Endothelial cell of umbilical vein (primary cell): ENCODE measurements around the gene OTUB1. TPM values are rescaled to one million over a fixed set of nuclear protein-coding genes. Genes with fewer than 3 reads are reported as not detected.

Experiments
- BruUV-seq: library from RNA; stranded (reverse); fragments of 400-500 nt; replicated peaks from 2 replicates; lab custom pipeline; 2021; lab: Mats Ljungman, UMichigan
- CTCF ChIA-PET: fragments of 300-600, 350-600 bp; sonication (Branson Sonifier 250); formaldehyde crosslinking; loops from one replicate; lab custom pipeline; 2021; ENCODE audit warnings: antibody characterized with exemption, inconsistent platforms; lab: Charles Lee
- POLR2A ChIA-PET: fragments of 300-600, 350-600 bp; sonication (Branson Sonifier 250); formaldehyde crosslinking; loops from one replicate; lab custom pipeline; 2021; ENCODE audit warnings: antibody characterized with exemption, inconsistent platforms; lab: Charles Lee
- DNase-seq: peaks from one replicate; pipeline ENCODE4 v3.0.0-alpha.2; 2011; ENCODE audit warnings: low read depth, low spot score
- FAIRE-seq: peaks from 2 replicates; lab custom pipeline; 2011; peaks lifted over from hg19 to GRCh38; lab: Jason Lieb, UNC
- H2AFZ ChIP-seq: 2 replicates; pipeline ENCODE4 v1.6.0; 2012; ENCODE audit warnings: low read depth, low read length, control low read depth, inconsistent platforms
- H3K27ac ChIP-seq: 2 replicates; pipeline ENCODE4 v1.5.1; 2011; ENCODE audit warnings: low read depth, mild to moderate bottlenecking, control low read depth, low read length, moderate library complexity; ENCODE audit not compliant: insufficient read depth
- H3K27me3 ChIP-seq, 2 experiments: 2 replicates each; pipeline versions ENCODE4 v1.6.0 to v1.6.1; 2011; ENCODE audit warnings: low read length in 2 of 2, mixed read lengths in 1 of 2; ENCODE audit not compliant: control insufficient read depth in 2 of 2, insufficient read depth in 2 of 2
- H3K36me3 ChIP-seq, 2 experiments: 2 replicates in 1 of 2; 3 replicates in 1 of 2; pipeline ENCODE4 v1.5.1; 2011; ENCODE audit warnings: low read length in 2 of 2, mild to moderate bottlenecking in 1 of 2, moderate library complexity in 1 of 2; ENCODE audit not compliant: control insufficient read depth in 2 of 2, insufficient read depth in 2 of 2; ENCODE audit errors: extremely low read depth in 1 of 2
- H3K4me1 ChIP-seq: 3 replicates; pipeline ENCODE4 v1.5.1; 2011; ENCODE audit warnings: mild to moderate bottlenecking, low read length; ENCODE audit not compliant: control insufficient read depth, insufficient read depth; ENCODE audit errors: extremely low read depth
- H3K4me2 ChIP-seq: 2 replicates; pipeline ENCODE4 v1.6.1; 2011; ENCODE audit warnings: low read length, control low read depth, mixed read lengths; ENCODE audit not compliant: insufficient read depth
- H3K4me3 ChIP-seq, 3 experiments: fragments of 200-600 bp in 1 of 3; sonication (generic), shearing (Covaris generic) in 1 of 3; replicated peaks in 1 of 3; 2 replicates each; pipeline ENCODE4 v1.5.1; 2011 to 2016; ENCODE audit warnings: control low read depth in 3 of 3, low read length in 3 of 3, mild to moderate bottlenecking in 2 of 3, inconsistent platforms in 1 of 3, low read depth in 1 of 3, moderate library complexity in 1 of 3; ENCODE audit not compliant: insufficient read depth in 1 of 3
- H3K79me2 ChIP-seq: 2 replicates; pipeline ENCODE4 v1.6.0; 2012; ENCODE audit warnings: low read length, inconsistent platforms; ENCODE audit not compliant: control insufficient read depth, insufficient read depth
- H3K9ac ChIP-seq: replicated peaks from 2 replicates; pipeline ENCODE3; 2011; ENCODE audit warnings: low read length, control low read depth; ENCODE audit not compliant: insufficient read depth; ENCODE audit errors: extremely low read depth
- H3K9me1 ChIP-seq: replicated peaks from 3 replicates; pipeline ENCODE4 v1.6.0; 2011; ENCODE audit warnings: mild to moderate bottlenecking, low read length; ENCODE audit not compliant: control insufficient read depth, insufficient read depth; ENCODE audit errors: extremely low read depth
- H3K9me3 ChIP-seq: replicated peaks from 2 replicates; pipeline ENCODE4 v1.5.1; 2012; ENCODE audit warnings: low read length, inconsistent platforms; ENCODE audit not compliant: control insufficient read depth, insufficient read depth
- H4K20me1 ChIP-seq: replicated peaks from 2 replicates; pipeline ENCODE3; 2011; ENCODE audit warnings: mild to moderate bottlenecking, low read length; ENCODE audit not compliant: control insufficient read depth, insufficient read depth; ENCODE audit errors: extremely low read depth
- EZH2 ChIP-seq: IDR thresholded peaks from 2 replicates; pipeline ENCODE4 v1.6.1; 2012; ENCODE audit warnings: borderline replicate concordance, low read depth, mild to moderate bottlenecking, moderate library complexity, low read length, inconsistent platforms; ENCODE audit not compliant: severe bottlenecking
- GATA2 ChIP-seq: IDR thresholded peaks from 2 replicates; pipeline ENCODE4 v1.7.0; 2011; ENCODE audit warnings: low read depth, mild to moderate bottlenecking, moderate library complexity, mixed read lengths, low read length; ENCODE audit not compliant: insufficient read length, insufficient read depth
- JUN ChIP-seq: IDR thresholded peaks from 2 replicates; pipeline ENCODE4 v1.6.1; 2011; ENCODE audit warnings: borderline replicate concordance, low read depth; ENCODE audit not compliant: insufficient read length, insufficient read depth
- MYC ChIP-seq: IDR thresholded peaks from one replicate; pipeline ENCODE4 v1.6.1; 2011; ENCODE audit warnings: mild to moderate bottlenecking, low read depth, low read length
- POLR2A ChIP-seq: IDR thresholded peaks from 2 replicates; pipeline ENCODE4 v1.6.1; 2012; ENCODE audit warnings: low read depth, mild to moderate bottlenecking, control low read depth, low read length
- dilution Hi-C: fragments of 300-500 bp; cut with MboI; formaldehyde crosslinking; loops from one replicate; pipeline ENCODE4 v1.15.0; 2019; ENCODE audit warnings: low sequenced_read_pairs; ENCODE audit not compliant: extremely low pct_ligation_motif_present
- intact Hi-C: fragments of 100-400 bp; cut with micrococcal nuclease; formaldehyde crosslinking; loops from one replicate; pipeline ENCODE4 v1.10.0; 2022
- polyA plus RNA-seq, 4 experiments: library from polyadenylated mRNA; depleted of rRNA in 3 of 4; stranded (reverse) in 3 of 4; unstranded in 1 of 4; fragments of >200 nt; gene quantifications; 2 replicates each; pipeline versions ENCODE4 v1.2.1 to v1.2.3, GENCODE V29; 2011 to 2012; ENCODE audit warnings: missing spikeins in 1 of 4
- total RNA-seq: library from RNA; stranded (reverse); gene quantifications from 2 replicates; pipeline ENCODE4 v1.2.3, GENCODE V29; 2021

OTUB1 gene
- total and polyA plus RNA-seq, 2 donors (not counting 3 experiments of a cell fraction or from before 2014, with no cell fraction given): 81.9 to 256 TPM

- no peak overlapping the region for H3K4me3 ChIP-seq
- H3K27me3 ChIP-seq: no peaks in the 10 kb centered on the region
- no TSS peak for BruUV-seq
- H3K9me1 ChIP-seq: no peaks in the 10 kb centered on the region
- H4K20me1 ChIP-seq: no peaks in the 10 kb centered on the region
- intact Hi-C loops (no loop called here), dilution Hi-C loops (no loop called here)
- no peak overlapping the region for H3K9ac ChIP-seq
- peaks cover 10% of the 10 kb centered on the region for H3K4me1 ChIP-seq
- DNase-seq (no peak), FAIRE-seq (no peak)
- H3K36me3 ChIP-seq: no peaks in the 10 kb centered on the region
- CTCF ChIA-PET: no interaction called here
- TF ChIP-seq POLR2A (no peak), MYC (no peak), GATA2 (no peak), EZH2 (no peak)
- H3K9me3 ChIP-seq: no peaks in the 10 kb centered on the region
- H3K27ac ChIP-seq: no peak overlapping the region
- POLR2A ChIA-PET: no interaction called here
- no peak overlapping the region for H3K4me2 ChIP-seq
- H3K79me2 ChIP-seq: no peaks in the 10 kb centered on the region
- no peak overlapping the region for H2AFZ ChIP-seq
Observed at GRCh38 chr11:64011371-64011770, 25.1 kb downstream of the OTUB1 start.

- Histone ChIP-seq H3K4me1 (no peaks in the 10 kb centered on the region), H3K4me3 (no peak overlapping the region), H3K9me3 (no peaks in the 10 kb centered on the region), H3K27me3 (no peaks in the 10 kb centered on the region), H3K79me2 (no peaks in the 10 kb centered on the region), H2AFZ (no peak overlapping the region), H3K4me2 (no peak overlapping the region), H4K20me1 (no peaks in the 10 kb centered on the region), H3K27ac (no peak overlapping the region), H3K9ac (no peak overlapping the region), H3K9me1 (no peaks in the 10 kb centered on the region), H3K36me3 (no peaks in the 10 kb centered on the region)
- intact Hi-C loops: no loop called here
- dilution Hi-C loops: no loop called here
- CTCF ChIA-PET: interaction anchor here (1.0 kb wide), 1 partner anchor 9 kb away, joined by 3 read pairs; no protein-coding TSS in a partner anchor
- POLR2A ChIA-PET: interaction anchor here (0.6 kb wide), 1 partner anchor 284 kb away, joined by 4 read pairs; no protein-coding TSS in a partner anchor
- FAIRE-seq: no peak
- no TSS peak for BruUV-seq
- no peak for TF ChIP-seq EZH2
- no peak for TF ChIP-seq JUN
- DNase-seq: no peak
Observed at GRCh38 chr11:64013141-64013896, 27.1 kb downstream of the OTUB1 start.
